ENCODE results near the gene FUT7.

- TF ChIP-seq CTCF (IDR thresholded peaks at IDR 0.05 in 2 of 3, conservative IDR thresholded peaks at IDR 0.05 in 1 of 3; ENCODE audit: borderline replicate concordance in 1 of 3, insufficient read depth in 1 of 3, low read depth in 2 of 3, low read length in 2 of 3) (no peak), POLR2AphosphoS5 (IDR thresholded peaks at IDR 0.05; ENCODE audit: low read depth, low read length) (no peak), ZNF274 (IDR thresholded peaks at IDR 0.05; ENCODE audit: low read depth, low read length) (no peak), YY1 (IDR thresholded peaks at IDR 0.05; ENCODE audit: extremely low read depth, insufficient replicate concordance, low read depth, low read length) (no peak), SRF (IDR thresholded peaks at IDR 0.05; ENCODE audit: low read depth) (no peak), EZH2 (IDR thresholded peaks at IDR 0.05) (no peak), CEBPB (IDR thresholded peaks at IDR 0.05; ENCODE audit: low read depth) (no peak), POLR2A (IDR thresholded peaks at IDR 0.05; ENCODE audit: borderline replicate concordance, extremely low read depth, insufficient read depth, insufficient read length) (no peak), EGR1 (IDR thresholded peaks at IDR 0.05; ENCODE audit: low read depth) (no peak), EZH2phosphoT487 (IDR thresholded peaks at IDR 0.05; ENCODE audit: borderline replicate concordance) (no peak), SIN3A (IDR thresholded peaks at IDR 0.05; ENCODE audit: low read depth) (no peak), ELF1 (IDR thresholded peaks at IDR 0.05; ENCODE audit: borderline replicate concordance, low read depth) (no peak), RAD21 (IDR thresholded peaks at IDR 0.05; ENCODE audit: low read depth) (no peak)
These were observed 47.3 kb downstream of the FUT7 start for GRCh38 chr9:136984464-136985026.
